SK-N-MC (cell line): ENCODE data around the gene PDE7B.

Experiments
- EZH2 ChIP-seq: fragments of 200-600 bp; sonication (generic); IDR thresholded peaks from one replicate; pipeline ENCODE4 v1.6.1; 2017; ENCODE audit warnings: antibody characterized with exemption
- POLR2AphosphoS5 ChIP-seq: IDR thresholded peaks from 2 replicates; pipeline ENCODE4 v1.6.1; 2012; ENCODE audit warnings: mild to moderate bottlenecking, low read depth, low read length, borderline replicate concordance

- no peak for TF ChIP-seq POLR2AphosphoS5
- TF ChIP-seq EZH2: no peak
Observed at GRCh38 chr6:136079701-136080565, 228.4 kb downstream of the PDE7B start.
